SK-N-MC (cell line): ENCODE data around the gene BRSK2.

ENCODE experiments used
- FOXP2 ChIP-seq: optimal IDR thresholded peaks from 2 replicates; pipeline ENCODE3; 2011; ENCODE audit warnings: mild to moderate bottlenecking, moderate library complexity; ENCODE audit not compliant: insufficient read depth; ENCODE audit errors: extremely low read length, control extremely low read depth
- POLR2AphosphoS5 ChIP-seq: IDR thresholded peaks from 2 replicates; pipeline ENCODE4 v1.6.1; 2012; ENCODE audit warnings: mild to moderate bottlenecking, low read depth, low read length, borderline replicate concordance

DNA sequence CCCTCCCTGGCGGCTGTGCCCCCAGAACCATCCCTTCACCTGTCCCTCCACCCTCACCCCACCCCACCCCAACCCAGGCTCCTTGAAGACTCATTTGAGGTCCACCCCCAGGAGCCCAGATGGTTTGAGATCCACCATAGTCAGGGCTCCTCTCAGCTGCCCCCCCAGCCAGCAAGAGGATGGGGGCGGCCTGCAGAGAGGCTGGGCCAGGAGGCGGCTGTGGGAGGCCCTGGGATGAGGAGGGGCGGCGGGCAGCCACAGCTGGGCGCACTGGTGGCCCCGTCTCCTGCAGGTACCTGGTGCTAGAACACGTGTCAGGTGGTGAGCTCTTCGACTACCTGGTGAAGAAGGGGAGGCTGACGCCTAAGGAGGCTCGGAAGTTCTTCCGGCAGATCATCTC lies 50.8 kb downstream of the BRSK2 start:
- TF ChIP-seq FOXP2 (no peak), POLR2AphosphoS5 (no peak)
